CD4-positive, alpha-beta T cell treated with Interleukin-4 for 4 hours (primary cell): Measurements from ENCODE around the gene SAT2.
A peak's percentile ranks its signal among the peaks of the same experiment; 100 is the strongest.

Experiments used
- DNase-seq: peaks from one replicate; pipeline ENCODE4 v3.0.0-alpha.2; 2020

Gene SAT2

DNA sequence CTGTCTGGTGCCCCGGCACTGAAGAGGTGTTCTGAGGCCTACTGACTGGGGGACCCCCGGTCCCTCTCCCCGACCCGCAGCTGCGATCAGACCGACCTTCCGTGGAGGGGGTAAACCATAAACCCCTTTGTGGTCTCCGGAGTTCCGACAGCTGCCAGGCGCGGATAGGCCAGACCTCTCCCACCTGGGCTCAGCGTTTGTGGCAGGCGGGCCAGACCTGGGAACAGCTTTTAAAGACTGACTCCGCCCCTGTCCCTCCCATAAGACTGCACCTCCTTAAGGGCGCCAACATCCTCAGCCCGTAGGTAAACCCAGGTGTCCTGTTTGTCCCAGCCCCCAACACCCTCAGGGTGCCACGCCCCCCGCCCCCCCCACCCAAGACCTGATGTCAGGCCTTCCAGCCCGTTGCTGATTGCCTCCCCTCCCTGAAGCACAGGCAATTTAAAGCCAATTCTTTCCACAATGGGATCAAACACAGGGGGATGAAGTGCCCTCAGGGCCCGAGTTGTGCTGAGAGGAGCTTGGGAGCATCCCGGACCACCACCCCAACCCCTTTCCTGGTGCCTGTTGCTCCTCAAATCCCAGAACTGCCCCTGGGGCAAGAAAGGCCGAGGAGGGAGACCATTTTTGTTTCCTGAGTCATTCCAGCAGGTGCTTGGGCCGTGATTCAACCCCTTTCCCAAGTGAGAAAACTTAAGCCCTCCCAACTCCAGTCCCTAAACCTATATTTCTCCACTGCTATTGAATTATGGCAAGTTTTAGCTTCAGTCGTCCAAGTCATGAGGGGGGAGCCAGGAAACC lies 37.5 kb downstream of the SAT2 start, which contains the start of gene SOX15:
Gene SOX15 (minus strand): TSS at position 204 of the 801 bp plus-strand sequence. CDS start 418 bp downstream, outside the sequence.
- DNase-seq, result no peak

GRCh38 chr17:7589204-7589868 lies 38.3 kb downstream of the SAT2 start:
- peak; percentile 59 for DNase-seq

GRCh38 chr17:7588553-7589203 lies 38.9 kb downstream of the SAT2 start:
- DNase-seq, result no peak

DNA sequence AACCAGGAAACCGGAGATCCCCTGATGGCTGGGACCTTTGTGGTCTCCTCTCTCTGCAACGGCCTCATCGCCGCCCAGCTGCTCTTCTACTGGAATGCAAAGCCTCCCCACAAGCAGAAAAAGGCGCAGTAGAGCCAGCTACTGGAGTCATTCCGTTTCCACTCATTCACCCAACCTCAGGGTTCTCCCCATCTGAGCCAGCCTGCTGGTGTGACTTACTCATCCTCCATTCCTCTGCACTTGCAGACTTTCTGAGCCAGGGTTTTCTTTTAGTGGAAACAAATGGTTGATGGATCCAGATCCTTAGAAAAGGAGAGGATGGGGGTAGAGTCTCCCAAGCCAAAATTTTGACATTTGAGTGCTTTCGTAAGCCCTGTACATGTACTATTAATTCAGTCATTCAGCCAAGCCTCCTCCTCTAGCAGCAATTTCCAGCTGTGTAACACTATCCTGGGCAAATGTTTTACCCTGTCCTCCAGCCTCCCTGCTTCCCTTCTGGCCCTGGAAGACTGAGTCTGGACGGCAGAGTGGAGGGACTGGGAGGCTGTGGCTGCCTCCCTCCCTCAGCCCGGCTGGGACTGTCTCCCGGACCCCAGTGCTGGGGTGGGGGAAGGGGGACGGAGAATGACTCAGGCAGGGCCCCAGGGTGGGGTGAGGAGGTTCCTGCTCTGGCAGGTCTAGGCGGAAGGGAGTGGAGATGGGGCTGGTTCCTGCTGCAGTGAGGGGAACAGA lies 40.0 kb downstream of the SAT2 start:
- DNase-seq, result no peak

DNA sequence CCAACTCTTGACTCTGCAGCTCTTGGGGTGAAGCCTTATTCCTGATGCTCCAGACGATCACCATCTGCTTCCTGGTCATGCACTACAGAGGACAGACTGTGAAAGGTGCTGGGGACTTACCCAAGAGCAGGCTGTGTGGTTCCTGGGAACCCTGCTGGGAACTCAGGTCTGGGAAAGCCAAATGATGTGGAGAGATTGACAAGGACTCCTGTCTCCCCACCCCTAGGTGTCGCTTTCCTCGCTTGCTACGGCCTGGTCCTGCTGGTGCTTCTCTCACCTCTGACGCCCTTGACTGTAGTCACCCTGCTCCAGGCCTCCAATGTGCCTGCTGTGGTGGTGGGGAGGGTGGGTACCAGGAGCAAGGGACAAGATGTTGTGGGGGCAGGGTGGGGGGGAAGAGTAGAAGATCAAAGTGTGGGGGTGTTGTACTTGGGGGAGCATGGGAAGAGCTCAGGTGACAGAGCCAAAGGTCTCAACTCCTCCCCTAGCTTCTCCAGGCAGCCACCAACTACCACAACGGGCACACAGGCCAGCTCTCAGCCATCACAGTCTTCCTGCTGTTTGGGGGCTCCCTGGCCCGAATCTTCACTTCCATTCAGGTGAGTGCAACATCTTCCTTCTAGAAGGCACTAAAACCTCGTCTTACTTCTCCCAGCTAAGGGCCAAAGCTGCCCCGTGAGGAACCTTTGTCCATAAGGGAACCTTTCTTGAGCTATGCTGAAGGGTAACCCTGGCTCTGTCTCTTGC lies 40.8 kb downstream of the SAT2 start:
- DNase-seq, result no peak

DNA sequence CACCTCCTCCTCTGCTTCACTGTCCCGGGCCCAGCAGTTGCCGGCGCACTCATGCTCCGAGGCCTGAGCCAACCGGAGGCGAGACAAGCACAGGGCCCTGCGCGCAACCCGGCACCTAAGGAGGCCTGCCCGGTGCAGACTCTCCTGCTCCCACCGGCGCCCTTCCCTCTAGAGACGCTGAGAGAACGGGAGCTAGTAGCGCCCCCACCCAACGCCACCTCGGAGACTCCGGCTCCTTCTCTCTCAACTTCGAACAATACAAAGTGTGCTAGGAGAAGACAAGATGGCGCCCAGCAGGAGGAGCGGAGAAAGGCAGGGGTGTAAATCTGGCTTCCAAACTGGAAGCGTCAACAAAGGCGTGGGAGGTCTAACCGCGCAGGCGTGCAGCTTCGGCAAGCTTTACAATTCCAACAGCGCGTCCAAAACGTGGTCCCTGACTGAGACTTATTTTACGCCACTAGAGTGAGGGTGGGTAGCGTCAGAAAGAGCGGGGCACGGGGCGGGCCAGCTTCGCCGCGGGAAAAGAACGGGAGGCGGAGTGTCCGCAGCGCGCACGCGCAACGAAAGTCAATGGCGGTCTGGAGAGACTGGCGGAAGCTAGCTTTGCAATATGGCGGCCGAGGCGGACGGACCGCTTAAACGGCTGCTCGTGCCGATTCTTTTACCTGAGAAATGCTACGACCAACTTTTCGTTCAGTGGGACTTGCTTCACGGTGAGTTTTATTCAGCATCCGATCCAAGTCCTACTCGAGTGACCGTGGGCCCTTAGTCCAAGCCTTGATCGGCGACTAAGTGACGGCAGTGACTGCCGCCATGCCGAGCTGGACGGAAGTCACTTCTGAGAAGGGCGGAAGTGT lies 44.1 kb downstream of the SAT2 start, which contains the start of gene MPDU1:
Gene MPDU1 (plus strand): TSS at position 600 of the 857 bp plus-strand sequence. CDS start 11 bp downstream, at position 611.
- DNase-seq, result peak; percentile 96

DNA sequence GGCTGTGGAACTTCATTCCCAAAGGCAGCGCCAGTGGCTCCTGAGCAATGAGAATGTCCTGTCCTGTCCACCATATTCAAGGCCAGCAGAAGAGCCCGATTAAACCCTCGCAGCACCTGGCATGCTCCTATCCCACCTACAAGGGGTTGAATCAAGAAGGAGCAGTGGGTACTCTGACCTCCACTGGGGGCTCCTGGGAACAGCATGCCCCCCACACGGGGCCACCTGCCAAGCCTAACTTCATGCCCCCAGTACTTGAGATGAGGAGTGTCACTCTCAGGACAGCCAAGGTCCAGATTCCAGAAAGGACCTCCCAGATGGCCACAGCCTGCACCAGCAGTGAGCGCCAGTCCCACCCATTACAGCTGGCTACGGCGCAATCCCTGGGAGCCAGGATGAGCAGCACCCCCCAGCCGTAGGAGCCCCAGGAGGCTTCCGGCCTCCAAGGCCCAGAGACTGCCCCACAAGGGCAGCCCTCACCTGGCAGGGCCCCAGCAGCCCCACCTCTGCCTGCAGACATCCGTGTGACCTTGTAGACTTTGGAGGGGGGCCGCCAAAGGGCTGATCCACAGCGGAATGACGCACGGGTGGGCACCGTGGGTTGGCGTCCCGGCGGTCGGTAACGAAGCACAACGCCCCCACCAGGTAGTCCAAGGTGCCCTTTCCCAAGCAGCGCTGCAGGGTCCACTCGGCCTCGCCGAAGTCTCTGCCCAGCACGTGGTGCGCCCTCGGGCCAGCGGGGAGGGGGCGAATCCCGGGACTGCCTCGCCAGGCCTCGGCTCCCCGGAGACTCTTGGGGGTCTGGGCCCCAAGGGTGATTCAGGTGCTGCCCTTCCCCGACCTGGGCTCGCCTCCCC lies 45.0 kb downstream of the SAT2 start:
- DNase-seq, result no peak

GRCh38 chr17:7580604-7581575 lies 46.7 kb downstream of the SAT2 start:
- no peak for DNase-seq

- no peak for DNase-seq
Observed at GRCh38 chr17:7579834-7580603, 47.6 kb downstream of the SAT2 start.

GRCh38 chr17:7579001-7579833 lies 48.4 kb downstream of the SAT2 start, which contains the start of gene CD68:
TSS of gene CD68 (plus strand) at chr17:7579638. CDS start at chr17:7579678, 40 bp downstream.
- DNase-seq, result peak; percentile 75

- no peak for DNase-seq
Observed at GRCh38 chr17:7577327-7578199, 50.1 kb downstream of the SAT2 start.

GRCh38 chr17:7576432-7576937 lies 51.1 kb downstream of the SAT2 start:
- no peak for DNase-seq
